HL-60 (cell line): ENCODE results near the gene FTCD.

Experiments
- CTCF ChIP-seq: IDR thresholded peaks from one replicate; pipeline ENCODE4 v1.5.1; 2011; ENCODE audit warnings: low read length, control low read depth, inconsistent platforms; ENCODE audit not compliant: insufficient read depth
- GABPA ChIP-seq: IDR thresholded peaks from 2 replicates; pipeline ENCODE4 v1.6.1; 2012; ENCODE audit warnings: low read depth
- POLR2AphosphoS5 ChIP-seq: IDR thresholded peaks from 2 replicates; pipeline ENCODE4 v1.6.1; 2012; ENCODE audit warnings: low read depth
- REST ChIP-seq: IDR thresholded peaks from 2 replicates; pipeline ENCODE4 v1.6.1; 2012; ENCODE audit warnings: low read depth; ENCODE audit not compliant: insufficient replicate concordance
- SPI1 ChIP-seq: IDR thresholded peaks from 2 replicates; pipeline ENCODE4 v1.6.1; 2012; ENCODE audit warnings: low read depth, mild to moderate bottlenecking, borderline replicate concordance

- TF ChIP-seq CTCF (no peak), REST (no peak), POLR2AphosphoS5 (no peak), GABPA (no peak), SPI1 (no peak)
Observed at GRCh38 chr21:46194374-46195334, 39.3 kb upstream of the FTCD start.
